SK-N-SH (cell line): ENCODE results near the gene LSM7. TPM values are rescaled to one million over a fixed set of nuclear protein-coding genes. Genes with fewer than 3 reads are reported as not detected.

Source experiments
- CTCF ChIA-PET: fragments of 300-600, 350-600 bp; formaldehyde crosslinking; extraction: SDS; loops from one replicate; lab custom pipeline; 2021; lab: Yijun Ruan, JAX
- POLR2A ChIA-PET: fragments of 350-600 bp; sonication (Branson Sonifier 250); formaldehyde crosslinking; extraction: SDS; loops from one replicate; lab custom pipeline; 2020; ENCODE audit warnings: antibody characterized with exemption, inconsistent platforms; lab: Yijun Ruan, JAX
- DNase-seq: peaks from one replicate; pipeline ENCODE4 v3.0.0; 2012
- H2AFZ ChIP-seq: fragments of 200-600 bp; sonication (generic); 2 replicates; pipeline ENCODE4 v1.8.1; 2016; ENCODE audit warnings: antibody characterized with exemption, mild to moderate bottlenecking, low read depth
- H3F3A ChIP-seq: fragments of 200-600 bp; sonication (generic); replicated peaks from 2 replicates; pipeline ENCODE3; 2016; ENCODE audit warnings: antibody characterized with exemption, mild to moderate bottlenecking; ENCODE audit not compliant: insufficient read depth
- H3K27ac ChIP-seq, 2 experiments: fragments of 200-500 bp in 1 of 2; fragments of 200-600 bp in 1 of 2; sonication (Bioruptor generic) in 1 of 2; sonication (generic), shearing (Covaris generic) in 1 of 2; 2 replicates each; pipeline versions ENCODE4 v1.5.1 to v1.6.1; 2014 to 2016; ENCODE audit warnings: low read depth in 2 of 2, inconsistent platforms in 1 of 2, low read length in 1 of 2, mild to moderate bottlenecking in 1 of 2, mixed read lengths in 1 of 2
- H3K27me3 ChIP-seq: fragments of 200-600 bp; sonication (generic), shearing (Covaris generic); 2 replicates; pipeline ENCODE4 v1.6.1; 2016; ENCODE audit warnings: mixed run types; ENCODE audit not compliant: insufficient read depth
- H3K36me3 ChIP-seq, 2 experiments: fragments of 200-500 bp in 1 of 2; fragments of 200-600 bp in 1 of 2; sonication (Bioruptor generic) in 1 of 2; sonication (generic) in 1 of 2; replicated peaks in 1 of 2; 2 replicates each; pipeline versions ENCODE3 to v1.5.1; 2014 to 2016; ENCODE audit warnings: low read length in 1 of 2, mild to moderate bottlenecking in 1 of 2; ENCODE audit not compliant: insufficient read depth in 2 of 2, control insufficient read depth in 1 of 2
- H3K4me1 ChIP-seq, 2 experiments: fragments of 200-500 bp in 1 of 2; fragments of 200-600 bp in 1 of 2; sonication (Bioruptor generic) in 1 of 2; sonication (generic), shearing (Covaris generic) in 1 of 2; 2 replicates each; pipeline versions ENCODE4 v1.5.1 to v1.6.1; 2014 to 2016; ENCODE audit warnings: low read depth in 1 of 2, low read length in 1 of 2, mixed run types in 1 of 2; ENCODE audit not compliant: insufficient read depth in 2 of 2, control insufficient read depth in 1 of 2
- H3K4me2 ChIP-seq: fragments of 200-600 bp; sonication (generic), shearing (Covaris generic); 2 replicates; pipeline ENCODE4 v1.6.1; 2017; ENCODE audit warnings: mixed run types
- H3K4me3 ChIP-seq, 2 experiments: fragments of 200-500 bp in 1 of 2; fragments of 200-600 bp in 1 of 2; sonication (Bioruptor generic) in 1 of 2; sonication (generic), shearing (Covaris generic) in 1 of 2; 2 replicates each; pipeline versions ENCODE4 v1.5.1 to v1.8.1; 2014 to 2016; ENCODE audit warnings: low read depth in 2 of 2, inconsistent platforms in 1 of 2, low read length in 1 of 2, mild to moderate bottlenecking in 1 of 2, mixed read lengths in 1 of 2, moderate library complexity in 1 of 2
- H3K79me2 ChIP-seq: fragments of 200-600 bp; sonication (generic); 2 replicates; pipeline ENCODE4 v1.8.1; 2017; ENCODE audit warnings: mild to moderate bottlenecking; ENCODE audit not compliant: insufficient read depth
- H3K9ac ChIP-seq: fragments of 200-600 bp; sonication (generic); 2 replicates; pipeline ENCODE4 v1.6.1; 2017; ENCODE audit warnings: mixed run types
- H3K9me2 ChIP-seq: fragments of 200-600 bp; sonication (generic); 2 replicates; pipeline ENCODE4 v1.6.1; 2017; ENCODE audit warnings: mixed run types
- H3K9me3 ChIP-seq: fragments of 200-600 bp; sonication (generic); 2 replicates; pipeline ENCODE4 v1.6.1; 2017; ENCODE audit warnings: mixed run types, mild to moderate bottlenecking, moderate library complexity
- H4K20me1 ChIP-seq: fragments of 200-600 bp; sonication (generic); 2 replicates; pipeline ENCODE4 v1.6.1; 2017; ENCODE audit warnings: mild to moderate bottlenecking, mixed run types; ENCODE audit not compliant: insufficient read depth
- ELF1 ChIP-seq: IDR thresholded peaks from 2 replicates; pipeline ENCODE4 v1.4.0; 2012
- EP300 ChIP-seq, 2 experiments: IDR thresholded peaks; 2 replicates each; pipeline versions ENCODE4 v1.4.0 to v1.6.1; 2012; ENCODE audit warnings: borderline replicate concordance in 1 of 2, low read depth in 1 of 2, low read length in 1 of 2
- FOSL2 ChIP-seq: IDR thresholded peaks from 2 replicates; pipeline ENCODE4 v1.4.0; 2012; ENCODE audit warnings: low read depth, mild to moderate bottlenecking, moderate library complexity, borderline replicate concordance
- FOXM1 ChIP-seq: IDR thresholded peaks from 2 replicates; pipeline ENCODE4 v1.4.0; 2012; ENCODE audit warnings: low read depth, mild to moderate bottlenecking
- GABPA ChIP-seq: IDR thresholded peaks from 2 replicates; pipeline ENCODE4 v1.4.0; 2012; ENCODE audit warnings: low read depth, mild to moderate bottlenecking
- GATA2 ChIP-seq: sonication (generic); formaldehyde crosslinking; IDR thresholded peaks from 2 replicates; pipeline ENCODE4 v1.5.0; 2020; ENCODE audit warnings: mild to moderate bottlenecking, missing genetic modification reagents
- JUND ChIP-seq: IDR thresholded peaks from 2 replicates; pipeline ENCODE4 v1.4.0; 2012
- RAD21 ChIP-seq: IDR thresholded peaks from 2 replicates; pipeline ENCODE4 v1.6.1; 2012; ENCODE audit warnings: mild to moderate bottlenecking, low read length
- RCOR1 ChIP-seq: fragments of 150-350 bp; IDR thresholded peaks from 2 replicates; pipeline ENCODE4 v1.6.1; 2017; ENCODE audit warnings: antibody characterized with exemption, low read length
- RFX5 ChIP-seq: IDR thresholded peaks from 2 replicates; pipeline ENCODE4 v1.6.1; 2012; ENCODE audit warnings: mild to moderate bottlenecking, improper control_type of control experiment, low read length
- RXRA ChIP-seq: IDR thresholded peaks from 2 replicates; pipeline ENCODE4 v1.4.0; 2012; ENCODE audit warnings: low read depth, mild to moderate bottlenecking, borderline replicate concordance
- TAF1 ChIP-seq: IDR thresholded peaks from 2 replicates; pipeline ENCODE4 v1.6.1; 2012; ENCODE audit warnings: low read depth, mild to moderate bottlenecking, low read length, moderate library complexity, borderline replicate concordance
- YY1 ChIP-seq: IDR thresholded peaks from 2 replicates; pipeline ENCODE4 v1.4.0; 2012; ENCODE audit warnings: low read depth, mild to moderate bottlenecking
- ZBTB33 ChIP-seq: IDR thresholded peaks from 2 replicates; pipeline ENCODE4 v1.4.0; 2012; ENCODE audit warnings: low read depth, borderline replicate concordance
- WGBS: methylation state at CpG from one replicate; pipeline ENCODE4 v1.1.6; 2017; ENCODE audit warnings: low lambda C conversion rate; 5-methylcytosine and 5-hydroxymethylcytosine counted together
- polyA plus RNA-seq, 3 experiments: library from polyadenylated mRNA; depleted of rRNA; stranded (reverse); fragments of >200 nt; gene quantifications; 2 replicates each; pipeline ENCODE4 v1.2.3, GENCODE V29; 2012

The LSM7 gene
- polyA plus RNA-seq, 1 of the 3 experiments (the other 2 are of a cell fraction): 1,193 TPM

GRCh38 chr19:2290441-2291184, 37.8 kb downstream of the LSM7 start:
- no peak overlapping the region for H3K27ac ChIP-seq
- H2AFZ ChIP-seq: no peak overlapping the region

GRCh38 chr19:2289714-2290435, 38.5 kb downstream of the LSM7 start:
- WGBS: 3% methylated on average over 26 of the region's 74 CpGs
- POLR2A ChIA-PET: interaction anchor here (1.6 kb wide), 1 partner anchor 19 kb away, joined by 3 read pairs; no protein-coding TSS in a partner anchor
- peaks cover 17% of the 10 kb centered on the region for H3F3A ChIP-seq
- H3K4me2 ChIP-seq: peak overlapping the region; percentile 66; the same call in 1 of the 2 replicates
- no peaks in the 10 kb centered on the region for H3K79me2 ChIP-seq
- CTCF ChIA-PET: interaction anchor here (1.3 to 3.3 kb wide), 6 partner anchors 12 to 37 kb away, joined by 3 to 33 read pairs (median 14); no protein-coding TSS in a partner anchor
- no peak overlapping the region for H3K9ac ChIP-seq
- no peaks in the 10 kb centered on the region for H3K9me3 ChIP-seq
- H3K4me1 ChIP-seq: peaks cover under 1 to 16% of the 10 kb centered on the region in 2 experiments; a peak in 1 of 4 replicates
- no peak overlapping the region for H2AFZ ChIP-seq
- no peak overlapping the region for H3K27ac ChIP-seq
- no peak for DNase-seq
- TF ChIP-seq RCOR1: no peak
- H4K20me1 ChIP-seq: peaks cover 16% of the 10 kb centered on the region; the same call in 1 of the 2 replicates
- peaks cover 37% of the 10 kb centered on the region for H3K27me3 ChIP-seq
- no peaks in the 10 kb centered on the region for H3K36me3 ChIP-seq
- H3K9me2 ChIP-seq: no peaks in the 10 kb centered on the region
- H3K4me3 ChIP-seq: no peak overlapping the region

More at GRCh38 chr19:2290441-2291184, 37.8 kb downstream of the LSM7 start:
- H3K4me1 ChIP-seq: peaks cover 4 to 22% of the 10 kb centered on the region in 2 experiments; a peak in 1 of 4 replicates
- TF ChIP-seq RXRA (no peak), ELF1 (no peak), GATA2 (CRISPR knock-in tag) (no peak), GABPA (no peak), RFX5 (no peak), ZBTB33 (no peak), RAD21 (no peak), TAF1 (no peak), YY1 (no peak), RCOR1 (no peak), FOXM1 (no peak), FOSL2 (no peak), EP300 (IDR thresholded peaks at IDR 0.05; ENCODE audit: borderline replicate concordance in 1 of 2, low read depth in 1 of 2, low read length in 1 of 2) (no peak), JUND (no peak)
- no peaks in the 10 kb centered on the region for H3K9me2 ChIP-seq
- no peak overlapping the region for H3K4me3 ChIP-seq
- ChIA-PET POLR2A (interaction anchor here (0.8 to 1.0 kb wide), 3 partner anchors 9 to 21 kb away, joined by 3 to 4 read pairs (median 3); partner anchors contain the start of gene PEAK3), CTCF (interaction anchor here (0.6 to 3.3 kb wide), 10 partner anchors 8 to 314 kb away, joined by 3 to 21 read pairs (median 6); partner anchors contain the start of gene LINGO3)
- H3K9me3 ChIP-seq: no peaks in the 10 kb centered on the region
- H3K79me2 ChIP-seq: no peaks in the 10 kb centered on the region
- peaks cover 37% of the 10 kb centered on the region for H3K27me3 ChIP-seq
- no peak overlapping the region for H3K9ac ChIP-seq
- no peaks in the 10 kb centered on the region for H3K36me3 ChIP-seq
- DNase-seq: no peak
- WGBS: 13% methylated on average over 10 of the region's 82 CpGs
- peaks cover 16% of the 10 kb centered on the region; the same call in 1 of the 2 replicates for H4K20me1 ChIP-seq
- H3K4me2 ChIP-seq: peak overlapping the region; percentile 66; the same call in 1 of the 2 replicates
- peaks cover 24% of the 10 kb centered on the region for H3F3A ChIP-seq
